GM23338 (cell line): ENCODE measurements around the gene NPW.

Experiments
- CREB1 ChIP-seq: fragments of 250-450 bp; sonication (Bioruptor Pico); IDR thresholded peaks from 2 replicates; pipeline ENCODE4 v1.5.0; 2020; ENCODE audit warnings: low read depth, mild to moderate bottlenecking, moderate library complexity
- ETS1 ChIP-seq: IDR thresholded peaks from 2 replicates; pipeline ENCODE4 v1.6.1; 2016; ENCODE audit warnings: antibody characterized with exemption
- EZH2 ChIP-seq: fragments of 200-600 bp; sonication (generic); IDR thresholded peaks from one replicate; pipeline ENCODE4 v1.8.0; 2017; ENCODE audit warnings: antibody characterized with exemption, mild to moderate bottlenecking, low read depth; ENCODE audit not compliant: unreplicated experiment
- EZH2phosphoT487 ChIP-seq: fragments of 200-600 bp; sonication (generic); IDR thresholded peaks from one replicate; pipeline ENCODE4 v1.8.1; 2018; ENCODE audit warnings: antibody characterized with exemption; ENCODE audit not compliant: unreplicated experiment
- JUNB ChIP-seq: IDR thresholded peaks from one replicate; pipeline ENCODE4 v1.6.1; 2016; ENCODE audit warnings: antibody characterized with exemption; ENCODE audit not compliant: unreplicated experiment
- NANOG ChIP-seq: IDR thresholded peaks from 2 replicates; pipeline ENCODE4 v1.6.1; 2016; ENCODE audit warnings: antibody characterized with exemption, borderline replicate concordance
- POLR2AphosphoS5 ChIP-seq: IDR thresholded peaks from 2 replicates; pipeline ENCODE4 v1.6.1; 2016; ENCODE audit warnings: antibody characterized with exemption, low read depth
- STAT1 ChIP-seq: IDR thresholded peaks from one replicate; pipeline ENCODE4 v1.6.1; 2016; ENCODE audit warnings: antibody characterized with exemption; ENCODE audit not compliant: unreplicated experiment
- ZNF114 ChIP-seq: fragments of 250-450 bp; sonication (Bioruptor Pico); IDR thresholded peaks from 2 replicates; pipeline ENCODE4 v1.5.0; 2020; ENCODE audit warnings: mild to moderate bottlenecking, moderate library complexity
- ZNF331 ChIP-seq: fragments of 250-450 bp; sonication (Bioruptor Pico); IDR thresholded peaks from 2 replicates; pipeline ENCODE4 v1.5.0; 2020; ENCODE audit warnings: low read depth, mild to moderate bottlenecking, moderate library complexity
- ZNF462 ChIP-seq: fragments of 250-450 bp; sonication (Bioruptor Pico); IDR thresholded peaks from 2 replicates; pipeline ENCODE4 v1.5.0; 2020; ENCODE audit warnings: mild to moderate bottlenecking, moderate library complexity
- TF ChIP-seq, protein P1 (sequence below), 2 experiments: fragments of 200-600 bp in 1 of 2; sonication (generic) in 1 of 2; conservative IDR thresholded peaks; 2 replicates each; pipeline versions ENCODE4 v1.5.1 to v1.6.1; 2016 to 2017; ENCODE audit warnings: antibody characterized with exemption in 2 of 2, low read depth in 2 of 2, mild to moderate bottlenecking in 2 of 2, moderate library complexity in 1 of 2
- TF ChIP-seq, protein P2 (sequence below): IDR thresholded peaks from one replicate; pipeline ENCODE4 v1.6.1; 2018; ENCODE audit warnings: antibody characterized with exemption; ENCODE audit not compliant: unreplicated experiment

DNA sequence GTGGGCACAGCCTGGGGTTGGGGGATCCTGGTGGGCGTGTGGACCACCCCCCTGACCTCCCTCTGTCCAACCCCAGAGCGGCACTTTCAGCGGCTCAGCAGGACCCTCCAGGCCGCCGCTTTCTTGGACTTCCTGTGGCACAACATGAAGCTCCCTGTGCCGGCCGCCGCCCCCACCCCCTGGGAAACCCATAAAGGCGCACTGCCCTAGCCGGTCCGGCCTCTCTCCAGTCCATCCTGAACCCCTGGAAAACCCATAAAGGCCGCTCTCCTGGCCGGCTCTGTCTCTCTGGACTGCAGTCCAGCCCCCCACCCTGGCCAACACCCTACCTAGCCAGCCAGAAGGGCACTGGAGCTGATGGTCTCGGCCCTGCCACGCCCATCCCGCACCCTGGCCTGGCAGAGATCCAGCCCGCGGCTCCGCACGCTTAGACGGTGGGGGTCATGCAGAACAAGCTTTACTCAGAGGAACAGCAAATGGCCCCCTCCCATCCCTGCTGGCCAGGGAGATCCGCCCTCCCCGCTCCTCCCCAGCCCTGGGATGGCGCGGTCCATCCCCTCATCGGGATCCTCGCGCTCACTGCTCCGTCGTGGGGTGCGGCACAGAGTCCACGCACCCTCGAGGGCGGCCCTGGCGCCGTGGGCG, 41.0 kb upstream of the NPW start:
- TF ChIP-seq, protein P1, sequence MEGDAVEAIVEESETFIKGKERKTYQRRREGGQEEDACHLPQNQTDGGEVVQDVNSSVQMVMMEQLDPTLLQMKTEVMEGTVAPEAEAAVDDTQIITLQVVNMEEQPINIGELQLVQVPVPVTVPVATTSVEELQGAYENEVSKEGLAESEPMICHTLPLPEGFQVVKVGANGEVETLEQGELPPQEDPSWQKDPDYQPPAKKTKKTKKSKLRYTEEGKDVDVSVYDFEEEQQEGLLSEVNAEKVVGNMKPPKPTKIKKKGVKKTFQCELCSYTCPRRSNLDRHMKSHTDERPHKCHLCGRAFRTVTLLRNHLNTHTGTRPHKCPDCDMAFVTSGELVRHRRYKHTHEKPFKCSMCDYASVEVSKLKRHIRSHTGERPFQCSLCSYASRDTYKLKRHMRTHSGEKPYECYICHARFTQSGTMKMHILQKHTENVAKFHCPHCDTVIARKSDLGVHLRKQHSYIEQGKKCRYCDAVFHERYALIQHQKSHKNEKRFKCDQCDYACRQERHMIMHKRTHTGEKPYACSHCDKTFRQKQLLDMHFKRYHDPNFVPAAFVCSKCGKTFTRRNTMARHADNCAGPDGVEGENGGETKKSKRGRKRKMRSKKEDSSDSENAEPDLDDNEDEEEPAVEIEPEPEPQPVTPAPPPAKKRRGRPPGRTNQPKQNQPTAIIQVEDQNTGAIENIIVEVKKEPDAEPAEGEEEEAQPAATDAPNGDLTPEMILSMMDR (conservative IDR thresholded peaks at IDR 0.05; ENCODE audit: low read depth in 2 of 2), result no peak
- TF ChIP-seq POLR2AphosphoS5, result no peak
- TF ChIP-seq EZH2, result no peak
- no peak for TF ChIP-seq ZNF114 (CRISPR knock-in tag)
- TF ChIP-seq, protein P2, sequence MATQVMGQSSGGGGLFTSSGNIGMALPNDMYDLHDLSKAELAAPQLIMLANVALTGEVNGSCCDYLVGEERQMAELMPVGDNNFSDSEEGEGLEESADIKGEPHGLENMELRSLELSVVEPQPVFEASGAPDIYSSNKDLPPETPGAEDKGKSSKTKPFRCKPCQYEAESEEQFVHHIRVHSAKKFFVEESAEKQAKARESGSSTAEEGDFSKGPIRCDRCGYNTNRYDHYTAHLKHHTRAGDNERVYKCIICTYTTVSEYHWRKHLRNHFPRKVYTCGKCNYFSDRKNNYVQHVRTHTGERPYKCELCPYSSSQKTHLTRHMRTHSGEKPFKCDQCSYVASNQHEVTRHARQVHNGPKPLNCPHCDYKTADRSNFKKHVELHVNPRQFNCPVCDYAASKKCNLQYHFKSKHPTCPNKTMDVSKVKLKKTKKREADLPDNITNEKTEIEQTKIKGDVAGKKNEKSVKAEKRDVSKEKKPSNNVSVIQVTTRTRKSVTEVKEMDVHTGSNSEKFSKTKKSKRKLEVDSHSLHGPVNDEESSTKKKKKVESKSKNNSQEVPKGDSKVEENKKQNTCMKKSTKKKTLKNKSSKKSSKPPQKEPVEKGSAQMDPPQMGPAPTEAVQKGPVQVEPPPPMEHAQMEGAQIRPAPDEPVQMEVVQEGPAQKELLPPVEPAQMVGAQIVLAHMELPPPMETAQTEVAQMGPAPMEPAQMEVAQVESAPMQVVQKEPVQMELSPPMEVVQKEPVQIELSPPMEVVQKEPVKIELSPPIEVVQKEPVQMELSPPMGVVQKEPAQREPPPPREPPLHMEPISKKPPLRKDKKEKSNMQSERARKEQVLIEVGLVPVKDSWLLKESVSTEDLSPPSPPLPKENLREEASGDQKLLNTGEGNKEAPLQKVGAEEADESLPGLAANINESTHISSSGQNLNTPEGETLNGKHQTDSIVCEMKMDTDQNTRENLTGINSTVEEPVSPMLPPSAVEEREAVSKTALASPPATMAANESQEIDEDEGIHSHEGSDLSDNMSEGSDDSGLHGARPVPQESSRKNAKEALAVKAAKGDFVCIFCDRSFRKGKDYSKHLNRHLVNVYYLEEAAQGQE, result no peak
- TF ChIP-seq ZNF462 (CRISPR knock-in tag), result no peak
- no peak for TF ChIP-seq ETS1
- TF ChIP-seq JUNB, result no peak
- TF ChIP-seq CREB1, result no peak
- TF ChIP-seq EZH2phosphoT487, result no peak
- TF ChIP-seq STAT1, result no peak
- no peak for TF ChIP-seq NANOG
- no peak for TF ChIP-seq ZNF331 (CRISPR knock-in tag)
